T-helper 2 cell (primary cell): ENCODE results near the gene DIS3L2.
A peak's percentile ranks its signal among the peaks of the same experiment; 100 is the strongest.
"Not testable (repeated sequence)": the region's sequence is repeated elsewhere in the genome, so short reads cannot be mapped to it uniquely, and the experiment has no call there.

Experiments used
- DNase-seq, 5 experiments: peaks; one replicate each; pipeline versions ENCODE4 v3.0.0 to v3.0.0-alpha.2; 2012 to 2022

The DIS3L2 gene

DNA sequence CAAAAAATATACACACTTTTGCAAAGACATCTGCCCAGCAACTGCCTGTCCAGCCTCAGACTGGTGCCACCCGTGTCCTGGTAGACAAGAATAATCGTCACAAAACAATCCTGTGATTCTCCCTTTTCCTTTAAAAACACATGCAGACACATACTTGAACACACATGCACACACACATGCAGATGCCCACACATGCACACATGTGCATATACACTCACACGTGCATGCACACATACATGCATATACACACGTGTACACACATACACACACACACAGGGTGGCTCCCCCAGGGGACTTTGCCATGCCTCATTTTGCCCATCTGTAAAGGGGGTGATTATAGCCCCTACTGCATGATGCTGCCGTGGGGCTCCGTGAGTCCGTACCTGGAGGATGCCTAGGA is 392.1 kb downstream of the DIS3L2 start:
- no peak for DNase-seq

DNA sequence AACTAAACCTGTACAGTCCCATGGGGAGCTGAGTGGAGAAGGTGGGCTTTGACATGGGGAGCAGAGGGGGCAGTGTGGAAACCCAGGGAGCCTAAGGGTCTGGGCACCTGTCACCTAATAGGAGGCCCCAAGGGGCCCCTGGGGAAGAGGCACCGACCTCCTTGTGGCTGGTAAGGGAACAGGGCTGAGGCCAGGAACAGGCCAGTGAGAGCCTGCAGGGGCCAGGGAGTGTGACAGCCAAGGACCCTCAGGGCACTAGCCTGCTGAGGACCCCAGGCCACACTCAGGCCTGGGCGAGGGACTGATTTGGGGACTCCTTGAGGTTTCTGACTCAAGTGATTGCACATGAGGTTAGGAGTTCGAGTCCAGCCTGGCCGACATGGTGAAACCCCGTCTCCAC is 392.6 kb downstream of the DIS3L2 start:
- no peak for DNase-seq

DNA sequence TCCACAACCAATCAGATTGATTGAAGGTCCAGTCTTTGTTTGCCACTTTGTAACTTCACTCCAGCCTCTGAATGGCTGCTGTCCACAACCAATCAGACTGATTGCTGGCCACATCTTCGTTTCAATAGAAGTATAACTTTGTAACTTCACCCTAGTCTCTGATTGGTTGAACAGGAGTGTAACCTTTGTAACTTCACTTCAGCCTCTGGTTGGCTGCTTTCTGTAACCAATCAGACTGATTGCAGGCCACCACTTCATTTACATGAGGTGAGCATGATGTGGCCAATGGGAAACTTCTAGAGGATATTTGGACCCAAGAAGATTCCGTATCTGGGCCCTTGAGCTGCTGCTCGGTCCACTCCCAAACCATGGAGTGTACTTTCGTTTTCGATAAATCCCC is 400.1 kb downstream of the DIS3L2 start:
- peak in 1 of 5 experiments; percentile 63 for DNase-seq

DNA sequence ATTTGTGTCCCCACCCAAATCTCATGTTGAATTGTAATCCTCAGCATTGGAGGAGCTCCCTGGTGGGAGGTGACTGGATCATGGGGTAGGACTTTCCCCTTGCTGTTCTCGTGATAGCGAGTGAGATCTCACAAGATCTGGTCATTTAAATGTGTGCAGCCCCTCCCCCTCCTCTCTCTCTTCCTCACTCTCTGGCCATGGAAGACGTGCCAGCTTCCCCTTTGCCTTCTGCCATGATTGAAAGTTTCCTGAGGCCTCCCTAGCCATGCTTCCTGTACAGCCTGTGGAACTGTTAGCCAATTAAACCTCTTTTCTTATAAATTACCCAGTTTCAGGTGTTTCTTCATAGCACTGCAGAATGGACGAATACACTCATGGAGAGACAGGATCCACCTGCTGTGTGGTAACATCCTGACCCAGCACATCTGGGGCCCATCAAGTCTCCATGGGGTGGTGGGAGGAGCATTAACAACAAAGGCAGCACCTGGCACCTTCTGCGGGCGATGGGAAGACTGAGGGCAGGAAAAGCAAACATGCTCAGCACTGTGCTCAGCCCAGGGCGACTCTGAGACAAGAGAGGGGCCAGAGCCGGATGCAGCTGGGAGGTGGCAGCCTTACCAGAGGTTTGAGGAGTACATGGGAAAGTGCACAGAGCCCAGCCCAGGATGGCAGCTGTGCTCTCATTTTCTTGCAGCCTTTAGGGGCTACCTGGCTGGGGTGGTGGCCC is 400.8 kb downstream of the DIS3L2 start:
- DNase-seq: no peak

DNA sequence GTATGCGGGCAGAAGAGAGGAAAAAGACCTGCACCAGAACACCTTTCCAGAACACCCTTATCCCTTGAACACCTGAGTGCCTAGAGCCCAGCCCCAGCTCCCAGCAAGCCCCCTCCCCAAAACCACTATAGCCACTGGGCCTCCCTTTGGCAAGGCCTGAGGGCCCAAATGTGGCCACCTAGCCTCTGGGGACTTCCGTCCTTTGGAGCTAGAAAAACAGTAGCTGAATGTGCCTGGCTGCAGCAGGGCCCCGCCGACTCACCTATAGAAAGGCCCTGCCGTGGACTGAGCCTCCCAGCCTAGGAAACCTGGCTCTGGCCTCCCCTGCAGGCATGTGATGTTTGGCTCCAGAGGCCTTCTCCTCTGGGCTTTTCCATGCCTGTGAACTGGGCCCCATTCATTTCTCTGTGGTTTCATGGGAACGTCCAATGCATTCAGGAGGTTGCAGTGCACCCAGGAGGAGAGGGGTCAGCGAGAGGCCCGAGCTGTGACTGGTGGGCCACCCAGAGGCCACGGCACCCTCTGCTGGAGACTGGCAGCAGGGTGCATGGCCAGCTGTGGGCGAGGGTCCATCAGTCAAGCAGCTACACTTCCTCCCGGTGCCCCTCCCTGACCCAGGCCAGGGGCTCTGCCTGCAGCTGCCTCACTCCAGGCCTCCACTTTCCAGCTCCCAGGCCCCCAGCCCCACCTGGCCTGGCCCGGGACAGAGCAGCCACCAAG is 401.7 kb downstream of the DIS3L2 start:
- not testable (repeated sequence) for DNase-seq

DNA sequence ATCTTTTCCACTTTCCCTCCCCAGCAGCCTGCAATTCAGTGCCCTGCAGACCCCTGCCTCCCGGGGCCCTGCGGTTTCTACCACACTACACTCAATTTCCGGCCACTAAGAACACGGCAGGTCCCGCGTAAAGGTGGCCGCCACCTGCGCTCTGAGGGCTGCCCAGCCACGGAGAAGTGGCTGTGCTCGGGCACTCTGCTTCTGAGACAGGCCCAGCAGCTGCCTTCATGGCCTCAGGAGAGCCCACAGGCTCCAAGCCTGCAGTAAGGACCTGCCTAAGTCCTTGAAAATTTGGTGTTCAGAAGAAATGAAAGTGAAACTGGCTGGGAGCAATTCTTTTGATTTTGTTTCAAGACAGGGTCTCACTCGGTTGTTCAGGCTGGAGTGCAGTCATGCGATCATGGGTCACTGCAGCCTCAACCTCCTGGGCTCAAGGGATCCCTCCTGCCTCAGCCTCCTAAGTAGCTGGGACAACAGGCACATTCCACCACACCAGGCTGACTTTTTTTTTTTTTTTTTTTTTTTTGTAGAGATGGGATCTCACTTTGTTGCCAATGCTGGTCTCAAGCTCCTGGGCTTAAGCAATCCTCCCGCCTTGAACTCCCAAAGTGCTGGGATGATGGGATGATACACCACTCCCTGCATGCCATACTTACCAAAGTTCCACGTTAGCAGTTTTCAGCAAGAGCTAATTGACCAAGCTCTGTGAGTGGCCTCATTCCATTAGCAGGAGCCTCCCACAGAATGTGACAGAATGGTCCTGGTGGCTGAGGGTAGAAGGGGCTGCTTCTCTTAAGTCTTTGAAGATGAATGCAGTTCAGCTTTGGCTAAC is 402.5 kb downstream of the DIS3L2 start:
- DNase-seq: peak in 1 of 5 experiments; percentile 70

DNA sequence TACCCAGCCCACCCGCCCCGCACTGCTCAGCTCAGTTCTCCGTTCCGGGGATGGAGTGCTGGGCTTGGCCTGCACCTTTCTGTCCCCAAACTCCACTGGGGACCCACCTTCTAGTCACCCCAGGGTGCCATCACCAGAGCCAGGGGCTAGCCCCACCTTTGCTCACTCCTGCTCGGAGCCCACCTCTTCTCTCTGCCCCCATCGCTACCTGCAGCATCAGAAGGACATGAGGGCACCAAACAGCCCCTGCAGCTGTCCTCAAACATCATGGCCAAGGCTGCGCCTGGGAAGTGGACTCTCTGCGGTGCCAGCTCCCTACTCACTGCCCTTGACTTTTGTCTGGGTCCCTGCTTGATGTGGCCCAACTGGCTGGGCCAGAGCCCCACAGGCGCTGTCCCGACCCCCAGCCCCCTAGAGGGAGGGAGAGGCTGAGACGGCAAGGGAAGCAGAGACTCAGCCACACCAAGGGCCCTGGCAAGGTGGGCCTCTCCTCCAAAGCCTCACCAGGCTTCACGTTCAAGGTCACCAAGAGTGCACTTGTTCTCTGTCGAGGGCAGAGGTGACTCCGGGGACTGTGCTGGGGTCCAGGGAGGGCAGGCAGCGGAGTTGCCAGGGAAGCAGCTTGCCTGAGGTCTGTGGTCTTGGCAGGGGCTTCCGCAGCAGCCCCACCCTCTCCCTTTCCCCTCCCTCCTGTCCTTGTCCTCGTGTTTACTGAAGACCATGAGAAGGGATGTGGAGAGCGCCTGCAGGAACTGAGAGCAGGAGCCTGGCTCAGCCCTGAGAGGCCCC is 403.5 kb downstream of the DIS3L2 start:
- not testable (repeated sequence) for DNase-seq

DNA sequence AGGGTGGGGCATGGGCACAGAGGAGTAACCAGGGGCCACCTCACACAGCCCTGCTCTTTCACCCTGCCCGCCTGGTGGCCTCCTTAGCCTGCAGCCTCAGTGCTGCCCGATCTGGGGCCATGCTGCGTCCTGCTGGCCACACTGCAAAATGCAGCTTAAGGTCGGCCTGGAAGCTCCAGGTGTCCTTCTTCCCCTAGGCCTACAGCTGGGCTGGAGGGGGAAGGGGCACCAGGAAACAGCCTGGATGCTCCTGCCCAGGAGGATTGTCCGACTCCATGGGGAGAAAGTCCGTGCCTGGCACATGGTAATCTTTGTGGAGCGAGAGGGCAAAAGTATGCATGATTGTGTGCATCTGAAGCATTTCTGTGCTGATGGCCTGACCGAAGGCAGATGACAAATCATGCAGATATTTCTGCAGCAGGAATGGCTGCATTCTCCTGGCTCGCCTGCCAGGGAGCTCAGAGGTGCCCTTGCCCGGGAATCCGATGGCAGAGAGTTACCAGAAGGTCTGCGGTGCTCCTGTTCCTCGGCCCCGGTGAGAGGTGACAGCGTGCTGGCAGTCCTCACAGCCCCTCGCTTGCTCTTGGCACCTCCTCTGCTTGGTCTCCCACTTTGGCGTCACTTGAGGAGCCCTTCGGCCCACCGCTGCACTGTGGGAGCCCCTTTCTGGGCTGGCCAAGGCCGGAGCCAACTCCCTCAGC is 404.3 kb downstream of the DIS3L2 start:
- peak in 1 of 5 experiments; percentile 32 for DNase-seq

DNA sequence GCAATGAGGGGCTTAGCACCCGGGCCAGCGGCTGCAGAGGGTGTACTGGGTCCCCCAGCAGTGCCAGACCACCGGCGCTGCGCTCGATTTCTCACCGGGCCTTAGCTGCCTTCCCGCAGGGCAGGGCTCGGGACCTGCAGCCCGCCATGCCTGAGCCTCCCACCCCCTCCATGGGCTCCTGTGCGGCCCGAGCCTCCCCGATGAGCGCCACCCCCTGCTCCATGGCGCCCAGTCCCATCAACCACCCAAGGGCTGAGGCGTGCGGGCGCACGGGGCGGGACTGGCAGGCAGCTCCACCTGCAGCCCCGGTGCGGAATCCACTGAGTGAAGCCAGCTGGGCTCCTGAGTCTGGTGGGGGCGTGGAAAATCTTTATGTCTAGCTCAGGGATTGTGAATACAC is 404.9 kb downstream of the DIS3L2 start:
- not testable (repeated sequence) for DNase-seq

DNA sequence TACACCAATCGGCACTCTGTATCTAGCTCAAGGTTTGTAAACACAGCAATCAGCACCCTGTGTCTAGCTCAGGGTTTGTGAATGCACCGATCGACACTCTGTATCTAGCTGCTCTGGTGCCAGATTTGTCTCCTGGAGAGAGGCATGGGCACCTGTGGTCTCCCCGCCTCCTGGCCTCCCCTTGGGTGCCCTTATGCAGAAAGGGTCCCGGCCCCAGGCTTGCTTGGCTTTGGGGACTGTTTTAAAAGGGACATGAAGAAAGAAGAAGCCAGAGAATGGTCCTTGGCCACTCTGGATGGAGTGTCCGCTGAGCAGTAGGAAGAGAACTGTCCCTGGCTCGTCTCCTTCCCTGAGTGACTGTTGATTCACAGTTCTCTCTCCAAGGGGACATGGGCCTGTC is 405.5 kb downstream of the DIS3L2 start:
- DNase-seq: no peak

DNA sequence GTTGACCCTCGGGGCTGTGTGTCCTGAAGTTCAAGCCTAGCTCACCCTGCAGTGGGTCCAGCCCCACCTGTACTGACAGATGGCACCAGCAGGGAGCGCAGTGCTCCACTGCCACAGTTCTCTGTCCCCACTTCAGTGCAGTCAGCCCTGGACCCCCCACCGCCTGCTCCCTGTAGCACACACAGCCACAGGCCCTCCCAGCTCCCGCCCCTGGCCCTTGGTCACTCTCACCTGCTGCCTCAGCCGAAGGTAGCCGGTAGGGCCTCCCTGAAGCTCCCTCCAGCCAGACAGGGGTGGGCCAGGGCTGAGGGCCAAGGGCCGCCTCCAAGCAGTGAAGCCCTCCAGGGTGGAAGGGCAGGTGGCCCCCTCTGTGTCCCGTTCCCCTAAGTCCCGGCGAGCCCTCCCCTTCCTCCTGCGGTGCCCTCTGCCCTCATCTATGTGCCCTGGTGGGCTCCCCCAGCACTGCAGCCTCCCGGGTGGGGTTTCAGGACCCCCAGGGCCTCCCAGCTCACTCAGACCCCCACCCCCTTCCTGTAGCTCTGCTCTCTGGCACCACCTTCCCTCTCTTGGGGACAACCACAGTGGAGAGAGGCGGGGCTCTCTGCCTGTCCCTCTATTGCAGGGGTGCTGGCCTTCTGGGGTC is 406.2 kb downstream of the DIS3L2 start:
- no peak for DNase-seq

DNA sequence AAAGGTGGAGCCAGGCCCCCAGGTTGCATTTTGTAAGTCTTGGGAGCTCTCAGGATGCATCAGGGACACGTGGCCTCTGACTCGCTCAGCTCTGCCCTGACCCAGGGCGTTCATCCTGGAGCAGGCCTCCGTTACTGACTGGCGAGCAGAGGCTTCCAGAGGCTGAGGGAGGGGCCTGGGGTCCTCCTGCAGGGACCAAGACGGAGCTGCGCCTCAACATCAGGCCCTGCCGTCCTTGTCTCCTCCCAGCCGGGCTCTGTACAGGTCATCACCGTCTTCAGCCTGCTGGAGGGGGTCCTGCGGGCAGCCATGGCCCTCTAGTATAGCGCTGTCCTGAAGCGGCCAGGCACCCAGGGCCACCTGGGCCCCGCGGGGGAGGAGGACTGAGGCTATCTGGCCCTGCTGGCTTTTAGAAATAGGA is 406.8 kb downstream of the DIS3L2 start:
- DNase-seq: no peak

DNA sequence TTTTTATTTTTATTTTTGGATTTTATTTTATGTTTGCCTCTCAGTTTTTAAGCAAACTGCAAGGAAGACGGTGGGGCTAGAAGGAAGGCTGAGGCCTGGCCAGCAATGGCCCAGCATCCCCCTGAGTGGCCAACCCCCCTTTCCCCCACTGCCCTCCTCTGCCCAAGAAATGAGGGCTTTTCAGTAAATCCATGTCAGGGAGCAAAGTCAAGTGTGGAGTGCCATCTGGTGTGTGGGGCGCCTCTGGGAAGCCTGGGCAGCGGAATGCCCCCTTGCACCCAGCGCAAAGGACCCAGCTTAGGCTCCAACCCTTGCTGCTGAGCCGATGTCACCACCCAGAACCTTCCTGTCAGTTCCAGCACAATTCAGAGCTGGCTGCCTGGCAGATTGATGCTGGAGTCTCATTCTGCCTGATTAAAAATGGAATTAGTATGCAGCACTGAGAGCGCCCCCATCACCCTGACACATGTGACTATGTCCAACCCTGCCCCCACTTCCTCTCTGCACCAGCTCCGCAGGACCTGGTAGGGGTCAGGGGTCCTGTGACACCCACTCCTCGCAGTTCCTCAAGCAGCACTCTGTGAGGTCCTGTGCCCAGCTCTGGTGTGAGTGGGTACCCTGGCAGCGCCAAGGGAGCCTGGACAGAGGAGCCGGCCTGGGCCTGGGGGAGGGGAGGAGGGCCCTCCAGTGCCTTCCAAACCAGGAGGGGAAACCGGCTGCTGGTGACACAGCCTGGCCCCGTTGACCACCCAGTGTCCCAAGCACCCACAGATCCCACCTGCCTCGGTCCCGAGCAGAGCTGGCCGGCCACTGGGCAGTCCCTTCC is 407.8 kb downstream of the DIS3L2 start:
- DNase-seq: no peak

DNA sequence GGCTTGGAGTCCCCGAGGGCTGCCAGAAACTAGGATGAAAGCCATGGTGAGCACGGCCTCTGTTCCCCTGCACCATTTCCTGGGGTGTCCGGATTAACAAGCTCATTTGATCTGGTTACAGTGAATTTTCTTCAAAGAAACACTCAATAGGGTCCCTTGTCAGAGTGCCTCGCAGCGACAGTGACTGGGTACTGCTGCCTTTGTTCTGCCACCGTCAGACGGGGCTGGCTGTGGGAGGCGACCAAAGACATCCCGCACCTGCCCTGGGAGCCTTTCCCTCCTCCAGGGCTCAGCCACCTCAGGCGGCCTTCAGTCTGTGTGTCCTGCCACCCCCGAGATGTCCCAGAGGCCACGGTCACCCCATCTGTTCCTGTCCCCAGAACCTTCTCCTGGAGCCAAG is 408.5 kb downstream of the DIS3L2 start:
- DNase-seq: not testable (repeated sequence)

DNA sequence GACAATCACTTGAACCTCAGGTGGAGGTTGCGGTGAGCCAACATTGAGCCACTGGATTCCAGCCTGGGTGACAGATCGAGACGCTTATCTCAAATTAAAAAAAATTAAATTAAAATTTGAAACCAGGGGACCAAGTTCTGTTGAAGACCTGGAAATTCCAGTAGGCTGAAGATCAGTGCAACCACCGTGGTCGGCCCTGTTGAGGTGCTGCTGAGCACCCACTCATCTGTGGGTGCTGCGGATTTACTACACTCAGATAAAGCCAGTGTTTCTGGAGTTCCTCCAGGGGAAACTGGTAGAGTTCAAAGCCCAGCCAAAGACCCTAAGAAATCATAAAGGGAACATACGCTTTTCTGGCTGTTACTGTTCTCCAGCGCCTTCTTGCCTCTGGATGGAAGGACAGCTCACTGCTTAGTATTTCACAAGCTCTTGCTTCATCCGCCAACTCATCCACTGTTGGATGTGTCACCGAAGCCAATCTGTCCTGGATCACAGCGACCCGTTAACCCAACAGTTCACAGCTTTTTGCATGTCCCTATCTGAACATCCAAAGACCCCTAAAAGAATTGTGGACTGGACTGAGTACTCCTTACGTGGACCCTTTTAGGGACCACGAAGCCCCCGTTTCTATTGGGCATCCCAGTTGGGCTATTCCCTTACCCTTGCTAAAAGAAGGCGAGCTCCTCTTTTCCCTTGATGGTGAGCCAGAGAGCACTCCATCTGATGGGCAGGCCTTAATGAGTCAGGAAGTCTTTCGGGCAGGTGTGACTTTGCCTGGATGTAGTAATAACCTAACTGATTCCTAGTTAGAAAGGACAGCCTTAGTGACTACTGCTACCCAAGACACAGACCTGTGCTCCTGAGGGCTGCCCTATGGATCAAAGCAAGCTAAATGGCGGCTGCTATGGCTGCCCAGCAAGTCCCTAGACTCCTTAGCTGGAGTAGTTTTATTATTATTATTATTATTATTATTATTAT is 411.0 kb downstream of the DIS3L2 start:
- DNase-seq: no peak

DNA sequence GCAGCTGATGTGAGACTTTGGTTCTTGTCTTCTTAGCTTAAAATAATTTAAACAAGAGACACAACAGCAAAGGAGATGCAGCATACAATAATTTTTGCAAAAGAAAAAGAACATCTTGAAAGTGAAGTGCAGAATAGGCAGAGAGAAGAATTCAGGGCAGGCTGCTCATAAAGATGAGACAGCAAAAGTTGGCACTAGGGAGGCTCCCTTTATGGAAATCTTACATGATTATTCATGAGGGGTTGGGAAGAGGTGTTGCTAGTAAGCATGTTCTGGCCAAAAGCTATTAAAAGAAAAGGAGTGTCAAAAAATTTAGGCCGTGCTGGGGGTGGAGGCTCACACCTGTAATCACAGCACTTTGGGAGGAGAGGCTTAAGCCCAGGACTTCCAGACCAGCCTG is 412.8 kb downstream of the DIS3L2 start:
- DNase-seq: no peak

DNA sequence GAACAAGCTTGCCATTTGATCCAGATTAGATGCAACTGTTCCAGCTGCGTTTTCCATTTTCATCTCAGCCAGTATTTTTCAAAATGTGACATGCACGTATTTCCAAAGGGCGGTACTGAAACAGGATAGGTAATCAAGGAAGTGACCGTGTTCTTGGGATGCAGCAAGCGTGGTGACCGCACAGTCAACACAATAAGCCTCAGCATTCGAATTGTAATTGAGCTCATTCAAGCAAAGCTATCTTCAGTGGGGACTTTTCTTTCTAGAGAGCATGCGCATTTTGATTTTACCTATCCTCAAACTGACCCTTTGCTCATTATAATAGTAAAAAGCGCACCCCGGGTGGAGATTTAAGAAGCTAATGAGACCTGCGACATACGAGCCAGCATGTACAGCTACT is 413.7 kb downstream of the DIS3L2 start:
- DNase-seq: no peak

DNA sequence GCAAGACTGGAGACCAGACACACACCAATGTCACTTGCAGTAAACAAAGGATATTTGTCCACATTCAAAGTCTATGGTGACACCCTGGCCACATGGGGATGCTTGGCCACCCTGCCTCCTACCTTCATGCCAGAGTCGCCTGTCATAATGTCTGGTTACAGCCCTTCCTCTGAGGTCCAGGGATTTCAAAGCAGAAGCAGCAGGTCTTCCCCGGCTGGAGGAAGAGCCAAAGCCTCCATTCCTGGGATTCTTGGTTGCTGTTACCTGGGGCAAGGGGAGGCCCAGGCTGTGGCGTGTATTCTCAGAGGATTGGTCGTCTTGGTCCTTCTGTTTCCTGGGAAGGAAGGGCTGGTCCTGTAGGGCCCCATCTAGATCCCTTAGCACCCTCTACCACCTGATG is 414.7 kb downstream of the DIS3L2 start:
- no peak for DNase-seq

DNA sequence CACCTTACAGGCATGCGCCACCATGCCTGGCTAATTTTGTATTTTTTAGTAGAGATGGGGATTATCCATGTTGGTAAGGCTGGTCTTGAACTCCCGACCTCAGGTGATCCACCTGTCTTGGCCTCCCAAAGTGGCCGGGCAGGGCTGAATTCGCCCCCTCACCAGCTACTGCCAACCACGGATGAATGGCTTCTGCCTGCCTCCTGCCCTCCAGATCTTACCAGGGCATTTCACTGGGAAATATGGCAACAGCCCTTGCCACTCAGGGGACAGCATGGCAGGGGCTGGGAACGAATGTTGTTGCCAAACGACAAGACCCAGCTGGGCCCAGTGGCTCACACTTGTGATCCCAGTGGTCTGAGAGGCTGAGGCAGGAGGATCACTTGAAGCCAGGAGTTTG is 415.2 kb downstream of the DIS3L2 start:
- no peak for DNase-seq
